ENCODE results near the gene FARP1.
A peak's percentile ranks its signal among the peaks of the same experiment; 100 is the strongest.
"Not testable (repeated sequence)": the region's sequence is repeated elsewhere in the genome, so short reads cannot be mapped to it uniquely, and the experiment has no call there.

Gene FARP1

GRCh38 chr13:98406427-98406826 is 263.5 kb downstream of the FARP1 start:
- DNase-seq: no peak

- DNase-seq: no peak
Observed at GRCh38 chr13:98406971-98407370, 264.1 kb downstream of the FARP1 start.

- DNase-seq: no peak
Observed at GRCh38 chr13:98407575-98407974, 264.7 kb downstream of the FARP1 start.

- DNase-seq: no peak
Observed at GRCh38 chr13:98409281-98409680, 266.4 kb downstream of the FARP1 start.

- DNase-seq: no peak
Observed at GRCh38 chr13:98410612-98411011, 267.7 kb downstream of the FARP1 start.

- no peak for DNase-seq
Observed at GRCh38 chr13:98411013-98411412, 268.1 kb downstream of the FARP1 start.

GRCh38 chr13:98411617-98412265 is 268.8 kb downstream of the FARP1 start:
- DNase-seq: no peak

- not testable (repeated sequence) for DNase-seq
Observed at GRCh38 chr13:98413278-98413677, 270.4 kb downstream of the FARP1 start.

GRCh38 chr13:98413796-98414195 is 270.9 kb downstream of the FARP1 start:
- DNase-seq: no peak

- no peak for DNase-seq
Observed at GRCh38 chr13:98415326-98416070, 272.6 kb downstream of the FARP1 start.

- DNase-seq: peak; percentile 65
Observed at GRCh38 chr13:98416408-98416807, 273.5 kb downstream of the FARP1 start.

- DNase-seq: no peak
Observed at GRCh38 chr13:98419786-98420553, 277.1 kb downstream of the FARP1 start.

GRCh38 chr13:98420554-98421175 is 277.8 kb downstream of the FARP1 start:
- DNase-seq: no peak

GRCh38 chr13:98422046-98422445 is 279.2 kb downstream of the FARP1 start:
- DNase-seq: no peak

GRCh38 chr13:98423417-98423816 is 280.5 kb downstream of the FARP1 start:
- DNase-seq: no peak

- DNase-seq: no peak
Observed at GRCh38 chr13:98427331-98427995, 284.6 kb downstream of the FARP1 start.

GRCh38 chr13:98428256-98428966 is 285.5 kb downstream of the FARP1 start:
- DNase-seq: no peak

GRCh38 chr13:98429081-98429480 is 286.2 kb downstream of the FARP1 start:
- no peak for DNase-seq

- DNase-seq: no peak
Observed at GRCh38 chr13:98429531-98429930, 286.6 kb downstream of the FARP1 start.

- no peak for DNase-seq
Observed at GRCh38 chr13:98429977-98430736, 287.3 kb downstream of the FARP1 start.

GRCh38 chr13:98432638-98433037 is 289.7 kb downstream of the FARP1 start:
- DNase-seq: no peak

All from NCI-H1092 treated with DMSO at 0.1 percent for 48 hours (cell line).